Left renal cortex interstitium (tissue), 4 donors: Measurements from ENCODE around the gene LIN52. TPM values are rescaled to one million over a fixed set of nuclear protein-coding genes. Genes with fewer than 3 reads are reported as not detected.

ENCODE experiments used
- DNase-seq, 4 donors: peaks; one replicate each; pipeline ENCODE4 v3.0.0-alpha.2; 2013; ENCODE audit warnings: low read depth in 4 of 4, low spot score in 2 of 4, missing footprints in 1 of 4
- polyA plus RNA-seq, 4 donors: library from polyadenylated mRNA; unstranded; fragments of 120-200 nt; gene quantifications; one replicate each; pipeline ENCODE4 v1.2.1, GENCODE V29; 2013; ENCODE audit not compliant: insufficient read length in 4 of 4

LIN52 gene
- polyA plus RNA-seq, 4 donors, result 15.7 to 20.2 (median 17.8) TPM

DNA sequence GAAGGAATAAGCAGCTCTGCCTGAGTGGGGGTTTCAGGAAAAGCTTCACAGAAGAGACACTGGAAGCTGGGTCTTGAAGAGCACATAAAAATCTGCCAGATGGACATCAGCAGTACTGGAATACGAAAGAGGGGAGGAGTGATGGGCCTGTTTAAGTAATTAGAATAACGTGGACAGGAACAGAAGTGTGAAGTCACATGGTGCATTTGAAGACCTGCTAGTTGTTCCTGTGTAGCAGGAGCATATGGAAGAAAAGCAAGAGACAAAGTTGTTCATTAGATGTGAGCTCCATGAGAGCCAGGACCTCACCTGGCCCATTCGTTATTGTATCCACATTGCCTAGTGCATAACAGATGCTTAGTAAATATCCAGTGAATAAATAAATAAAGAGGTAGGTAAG lies 85.2 kb downstream of the LIN52 start:
- DNase-seq, result no peak

DNA sequence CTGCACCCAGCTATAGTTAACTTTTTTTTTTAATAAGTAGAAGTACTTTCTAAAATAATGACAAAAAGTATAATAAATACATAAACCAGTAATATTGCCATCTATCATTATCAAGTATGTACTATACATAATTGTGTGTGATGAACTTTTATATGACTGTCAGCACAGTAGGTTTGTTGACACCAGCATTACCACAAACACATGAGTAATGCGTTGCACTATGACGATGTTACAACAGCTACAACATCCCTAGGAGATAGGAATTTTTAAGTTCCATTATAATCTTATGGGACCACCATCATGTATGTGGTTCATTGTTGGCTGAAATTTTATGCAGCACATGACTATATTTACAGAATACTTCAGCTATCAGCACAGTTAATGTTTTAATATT lies 91.6 kb downstream of the LIN52 start:
- DNase-seq, result no peak

- DNase-seq, result no peak
Measured at GRCh38 chr14:74179856-74180255, 95.1 kb downstream of the LIN52 start.

- DNase-seq, result no peak
Measured at GRCh38 chr14:74190927-74191575, 106.3 kb downstream of the LIN52 start.

- DNase-seq, result no peak
Measured at GRCh38 chr14:74194506-74195274, 109.9 kb downstream of the LIN52 start.

DNA sequence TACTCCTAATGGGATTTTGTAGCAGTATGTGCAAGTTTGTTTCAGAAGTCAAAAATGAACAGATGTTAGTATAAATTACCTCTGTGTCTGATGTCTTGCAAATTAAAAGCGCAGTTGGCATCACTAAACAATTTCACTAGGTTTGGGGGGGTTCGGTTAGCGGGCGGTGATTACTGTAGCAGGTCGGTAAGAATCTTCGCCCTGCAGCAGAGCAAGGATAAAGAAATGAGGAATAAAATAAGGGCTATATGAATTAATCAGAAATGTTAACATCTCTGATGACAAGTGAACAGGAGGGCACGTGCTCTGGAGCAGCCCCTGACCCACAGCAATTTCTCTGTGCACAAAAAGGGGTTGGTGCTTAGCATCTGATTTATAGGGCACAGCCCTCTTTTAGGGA lies 110.9 kb downstream of the LIN52 start:
- DNase-seq, result no peak

GRCh38 chr14:74198441-74199234 lies 113.9 kb downstream of the LIN52 start:
- no peak for DNase-seq

- no peak for DNase-seq
Measured at GRCh38 chr14:74202113-74202512, 117.4 kb downstream of the LIN52 start.

- no peak for DNase-seq
Measured at GRCh38 chr14:74203639-74204038, 118.9 kb downstream of the LIN52 start.

DNA sequence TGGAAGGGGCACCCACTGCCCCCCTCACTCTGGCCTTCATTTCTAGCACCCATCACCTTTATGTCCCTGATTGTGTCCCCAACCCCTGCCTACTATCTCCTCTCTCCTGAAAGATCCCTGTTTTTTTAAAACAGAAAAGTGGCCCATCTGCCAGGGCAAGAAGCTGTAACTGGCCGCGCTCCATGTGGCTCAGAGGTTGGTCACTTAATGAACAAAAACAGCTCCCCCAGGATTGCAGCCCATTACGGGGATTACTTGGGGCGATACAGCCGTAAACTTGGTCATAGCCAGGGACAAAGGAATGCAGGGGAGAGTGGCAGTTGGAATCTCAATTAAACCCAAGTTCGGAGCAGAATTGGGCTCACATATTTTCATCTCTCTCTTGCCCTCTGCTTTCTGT lies 119.7 kb downstream of the LIN52 start:
- no peak for DNase-seq

- no peak for DNase-seq
Measured at GRCh38 chr14:74205882-74206281, 121.1 kb downstream of the LIN52 start.

GRCh38 chr14:74207943-74208342 lies 123.2 kb downstream of the LIN52 start:
- DNase-seq, result no peak

DNA sequence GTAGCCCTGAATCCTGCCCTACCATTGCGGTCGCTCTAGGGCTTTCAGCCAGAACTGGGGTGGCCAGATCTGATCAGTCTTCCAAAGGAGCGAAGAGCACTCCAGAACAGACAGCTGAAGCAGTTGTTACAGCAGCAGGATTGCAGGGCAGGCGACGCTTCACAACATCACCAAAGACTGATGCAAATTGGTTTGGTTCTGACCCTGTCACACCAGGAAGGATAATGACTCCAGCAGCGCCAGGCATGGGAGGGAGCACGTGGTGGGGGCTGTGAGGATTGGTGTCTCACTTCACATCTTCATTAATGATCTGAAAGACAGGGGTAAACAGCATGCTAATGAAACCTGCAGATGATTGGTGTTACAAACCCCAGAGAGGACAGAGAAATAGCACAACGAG lies 123.9 kb downstream of the LIN52 start:
- DNase-seq, result no peak

- no peak for DNase-seq
Measured at GRCh38 chr14:74211945-74212580, 127.3 kb downstream of the LIN52 start.

GRCh38 chr14:74213907-74214803 lies 129.4 kb downstream of the LIN52 start:
- DNase-seq, result no peak

DNA sequence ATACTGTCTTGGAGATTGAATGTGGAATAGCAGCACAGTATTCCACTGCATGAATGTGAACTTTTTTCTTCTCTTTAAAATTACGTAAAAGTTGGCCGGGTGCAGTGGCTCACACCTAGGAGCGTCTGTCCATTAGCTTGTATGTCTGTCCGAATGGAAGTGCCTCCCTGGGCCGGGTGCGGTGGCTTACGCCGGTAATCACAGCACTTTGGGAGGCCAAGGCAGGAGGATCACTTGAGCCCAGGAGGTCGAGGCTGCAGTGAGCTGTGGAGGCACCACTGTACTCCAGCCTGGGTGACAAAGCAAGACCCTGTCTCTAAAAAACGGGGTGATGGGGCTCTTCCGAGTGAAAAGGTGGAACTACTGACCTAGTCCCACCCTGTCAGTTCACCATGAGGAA lies 131.9 kb downstream of the LIN52 start:
- no peak for DNase-seq

GRCh38 chr14:74217672-74218448 lies 133.1 kb downstream of the LIN52 start:
- DNase-seq, result peak in 3 of 4 donors; percentile 31 to 42 (median 41)

DNA sequence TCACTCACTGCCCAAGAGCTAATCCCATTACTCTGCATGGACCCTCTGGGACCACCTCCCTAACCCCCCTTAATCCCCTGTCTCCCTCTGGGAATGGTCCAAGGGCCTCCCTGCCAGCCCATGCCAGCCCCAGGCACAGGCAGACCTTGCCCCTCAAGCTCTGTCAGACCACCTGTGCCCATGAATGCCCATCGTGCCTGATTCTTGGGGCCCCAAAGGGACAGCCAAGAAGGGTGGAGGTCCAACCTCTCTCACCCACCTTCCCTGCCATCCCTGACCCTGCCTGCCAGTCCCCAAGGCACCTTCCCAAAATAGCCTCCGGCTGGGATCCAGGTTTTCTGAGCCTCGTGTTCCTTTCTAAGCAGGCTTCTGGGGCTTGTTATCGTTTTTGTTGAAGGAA lies 133.7 kb downstream of the LIN52 start:
- no peak for DNase-seq
